OCI-LY1 (cell line): ENCODE data around the gene ISCU.

Source experiments
- EZH2 ChIP-seq: fragments of 200-600 bp; sonication (generic), shearing (Covaris generic); IDR thresholded peaks from 2 replicates; pipeline ENCODE4 v1.8.0; 2017; ENCODE audit warnings: borderline replicate concordance, mixed run types, mild to moderate bottlenecking, antibody characterized with exemption, low read length, moderate library complexity, mixed read lengths
- TF ChIP-seq, protein P1 (sequence below): fragments of 200-600 bp; sonication (generic), shearing (Covaris generic); IDR thresholded peaks from 2 replicates; pipeline ENCODE4 v1.5.1; 2017; ENCODE audit warnings: mild to moderate bottlenecking, antibody characterized with exemption, low read length, moderate library complexity, mixed read lengths

- TF ChIP-seq, protein P1, sequence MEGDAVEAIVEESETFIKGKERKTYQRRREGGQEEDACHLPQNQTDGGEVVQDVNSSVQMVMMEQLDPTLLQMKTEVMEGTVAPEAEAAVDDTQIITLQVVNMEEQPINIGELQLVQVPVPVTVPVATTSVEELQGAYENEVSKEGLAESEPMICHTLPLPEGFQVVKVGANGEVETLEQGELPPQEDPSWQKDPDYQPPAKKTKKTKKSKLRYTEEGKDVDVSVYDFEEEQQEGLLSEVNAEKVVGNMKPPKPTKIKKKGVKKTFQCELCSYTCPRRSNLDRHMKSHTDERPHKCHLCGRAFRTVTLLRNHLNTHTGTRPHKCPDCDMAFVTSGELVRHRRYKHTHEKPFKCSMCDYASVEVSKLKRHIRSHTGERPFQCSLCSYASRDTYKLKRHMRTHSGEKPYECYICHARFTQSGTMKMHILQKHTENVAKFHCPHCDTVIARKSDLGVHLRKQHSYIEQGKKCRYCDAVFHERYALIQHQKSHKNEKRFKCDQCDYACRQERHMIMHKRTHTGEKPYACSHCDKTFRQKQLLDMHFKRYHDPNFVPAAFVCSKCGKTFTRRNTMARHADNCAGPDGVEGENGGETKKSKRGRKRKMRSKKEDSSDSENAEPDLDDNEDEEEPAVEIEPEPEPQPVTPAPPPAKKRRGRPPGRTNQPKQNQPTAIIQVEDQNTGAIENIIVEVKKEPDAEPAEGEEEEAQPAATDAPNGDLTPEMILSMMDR, result no peak
- no peak for TF ChIP-seq EZH2
Observed at GRCh38 chr12:108578264-108578663, 15.9 kb downstream of the ISCU start.
